Stimulated activated CD4-positive, alpha-beta T cell treated with anti-CD3 and anti-CD28 coated beads, Interleukin-4, amount 100 ng/mL, for 1 hour (primary cell): ENCODE measurements around the gene NOC2L.
A peak's percentile ranks its signal among the peaks of the same experiment; 100 is the strongest.

Experiments used
- DNase-seq: peaks from one replicate; pipeline ENCODE4 v3.0.0-alpha.2; 2020

NOC2L gene

GRCh38 chr1:927234-927633 is 31.8 kb downstream of the NOC2L start:
- no peak for DNase-seq

GRCh38 chr1:925561-926421 is 33.3 kb downstream of the NOC2L start:
- DNase-seq = no peak

GRCh38 chr1:924656-925560 is 34.1 kb downstream of the NOC2L start:
- no peak for DNase-seq

- no peak for DNase-seq
Measured at GRCh38 chr1:923991-924655, 34.9 kb downstream of the NOC2L start.

- DNase-seq = peak; percentile 71
Measured at GRCh38 chr1:923131-923990, 35.7 kb downstream of the NOC2L start, which contains the start of gene SAMD11. Gene SAMD11 (plus strand): TSS chr1:923923. CDS start chr1:924432, 509 bp downstream.

- DNase-seq = peak; percentile 43
Measured at GRCh38 chr1:921011-921837, 37.8 kb downstream of the NOC2L start.

GRCh38 chr1:920521-920920 is 38.5 kb downstream of the NOC2L start:
- no peak for DNase-seq

GRCh38 chr1:920010-920409 is 39.0 kb downstream of the NOC2L start:
- DNase-seq = no peak

- DNase-seq = no peak
Measured at GRCh38 chr1:919271-919872, 39.7 kb downstream of the NOC2L start.

- DNase-seq = no peak
Measured at GRCh38 chr1:918843-919242, 40.2 kb downstream of the NOC2L start.

GRCh38 chr1:918353-918752 is 40.7 kb downstream of the NOC2L start:
- no peak for DNase-seq

GRCh38 chr1:917466-918091 is 41.5 kb downstream of the NOC2L start:
- no peak for DNase-seq

- no peak for DNase-seq
Measured at GRCh38 chr1:917076-917459, 42.0 kb downstream of the NOC2L start.

GRCh38 chr1:916173-917075 is 42.6 kb downstream of the NOC2L start:
- DNase-seq = no peak

GRCh38 chr1:915295-916172 is 43.5 kb downstream of the NOC2L start:
- no peak for DNase-seq

- DNase-seq = no peak
Measured at GRCh38 chr1:914891-915280, 44.2 kb downstream of the NOC2L start.

- DNase-seq = peak; percentile 1
Measured at GRCh38 chr1:914131-914890, 44.7 kb downstream of the NOC2L start.
